ENCODE measurements around the gene BCO2.

BCO2 gene

GRCh38 chr11:112248201-112248600 lies 72.9 kb downstream of the BCO2 start:
- DNase-seq (ENCODE audit: low read depth in 2 of 2), result no peak

GRCh38 chr11:112249871-112250610 lies 74.7 kb downstream of the BCO2 start:
- no peak for DNase-seq (ENCODE audit: low read depth in 2 of 2)

- DNase-seq (ENCODE audit: low read depth in 2 of 2), result no peak
Measured at GRCh38 chr11:112253605-112254242, 78.4 kb downstream of the BCO2 start.

GRCh38 chr11:112255067-112255720 lies 79.9 kb downstream of the BCO2 start:
- DNase-seq (ENCODE audit: low read depth in 2 of 2), result no peak

- no peak for DNase-seq (ENCODE audit: low read depth in 2 of 2)
Measured at GRCh38 chr11:112260490-112260889, 85.2 kb downstream of the BCO2 start, which contains the start of gene PLET1. PLET1 (minus strand) TSS chr11:112260860; CDS start chr11:112260589, 271 bp downstream.

- no peak for DNase-seq (ENCODE audit: low read depth in 2 of 2)
Measured at GRCh38 chr11:112265659-112266409, 90.5 kb downstream of the BCO2 start.

- DNase-seq (ENCODE audit: low read depth in 2 of 2), result no peak
Measured at GRCh38 chr11:112266410-112266778, 91.1 kb downstream of the BCO2 start.

- DNase-seq (ENCODE audit: low read depth in 2 of 2), result no peak
Measured at GRCh38 chr11:112267188-112267591, 91.9 kb downstream of the BCO2 start.

- no peak for DNase-seq (ENCODE audit: low read depth in 2 of 2)
Measured at GRCh38 chr11:112268406-112268805, 93.1 kb downstream of the BCO2 start.

All from activated CD8-positive, alpha-beta memory T cell treated with anti-CD3 and anti-CD28 coated beads for 4 hours (primary cell).